ENCODE data around the gene MMP11.

The MMP11 gene

DNA sequence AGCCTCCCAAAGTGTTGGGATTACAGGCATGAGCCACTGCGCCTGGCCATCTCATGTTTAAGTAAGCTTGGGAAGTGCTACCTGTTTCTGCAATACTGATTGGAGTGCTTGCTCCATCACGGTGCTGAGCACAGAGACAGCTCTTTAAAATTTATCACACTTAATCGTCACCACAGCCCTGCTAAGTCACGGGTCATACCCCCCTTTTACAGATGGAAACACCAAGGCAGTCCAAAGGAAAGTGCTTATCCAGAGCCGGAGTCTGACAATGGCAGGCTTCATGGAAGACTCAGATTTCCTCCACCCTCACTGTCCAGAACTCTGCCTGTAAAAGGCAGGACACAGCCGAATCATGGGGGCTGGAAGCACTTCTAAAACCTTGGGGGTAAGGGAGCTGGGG, 12.6 kb upstream of the MMP11 start:
- no peak overlapping the region for H3K27ac ChIP-seq
- no peak for TF ChIP-seq CTCF (conservative IDR thresholded peaks at IDR 0.05)
- TF ChIP-seq ZFX (IDR thresholded peaks at IDR 0.05): no peak

- no peak within 1 kb of the TSS for H3K27ac ChIP-seq
- TF ChIP-seq ZFX (IDR thresholded peaks at IDR 0.05): no peak
- TF ChIP-seq CTCF (conservative IDR thresholded peaks at IDR 0.05): no peak
Measured at GRCh38 chr22:23762842-23763578, 9.6 kb upstream of the MMP11 start, which contains the start of gene C22orf15. Gene C22orf15, plus strand, starts transcription at chr22:23762990. Its CDS starts 317 bp downstream, at chr22:23763307.

- H3K27ac ChIP-seq: no peak overlapping the region
- TF ChIP-seq CTCF (conservative IDR thresholded peaks at IDR 0.05): no peak
- no peak for TF ChIP-seq ZFX (IDR thresholded peaks at IDR 0.05)
Measured at GRCh38 chr22:23763579-23763945, 9.1 kb upstream of the MMP11 start.

DNA sequence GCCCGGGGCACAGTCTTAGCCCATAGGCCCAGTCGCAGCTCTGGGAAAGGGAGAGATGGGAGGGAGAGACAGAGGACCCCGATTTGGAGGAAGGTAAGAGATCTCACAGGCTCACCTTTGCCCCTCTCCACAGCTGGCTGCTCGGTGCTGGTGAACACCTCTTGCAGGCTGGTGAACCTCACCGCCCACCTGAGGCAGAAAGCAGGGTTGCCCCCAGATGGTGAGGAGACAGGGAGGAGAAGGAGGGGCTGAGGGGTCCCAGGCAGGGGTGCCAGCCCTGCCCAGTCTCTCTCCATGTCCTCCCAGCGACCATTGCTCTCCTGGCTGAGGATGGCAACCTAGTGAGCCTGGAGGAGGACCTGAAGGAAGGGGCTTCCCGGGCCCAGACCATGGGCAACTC, 8.7 kb upstream of the MMP11 start:
- TF ChIP-seq CTCF (conservative IDR thresholded peaks at IDR 0.05): no peak
- no peak for TF ChIP-seq ZFX (IDR thresholded peaks at IDR 0.05)
- H3K27ac ChIP-seq: no peak overlapping the region

DNA sequence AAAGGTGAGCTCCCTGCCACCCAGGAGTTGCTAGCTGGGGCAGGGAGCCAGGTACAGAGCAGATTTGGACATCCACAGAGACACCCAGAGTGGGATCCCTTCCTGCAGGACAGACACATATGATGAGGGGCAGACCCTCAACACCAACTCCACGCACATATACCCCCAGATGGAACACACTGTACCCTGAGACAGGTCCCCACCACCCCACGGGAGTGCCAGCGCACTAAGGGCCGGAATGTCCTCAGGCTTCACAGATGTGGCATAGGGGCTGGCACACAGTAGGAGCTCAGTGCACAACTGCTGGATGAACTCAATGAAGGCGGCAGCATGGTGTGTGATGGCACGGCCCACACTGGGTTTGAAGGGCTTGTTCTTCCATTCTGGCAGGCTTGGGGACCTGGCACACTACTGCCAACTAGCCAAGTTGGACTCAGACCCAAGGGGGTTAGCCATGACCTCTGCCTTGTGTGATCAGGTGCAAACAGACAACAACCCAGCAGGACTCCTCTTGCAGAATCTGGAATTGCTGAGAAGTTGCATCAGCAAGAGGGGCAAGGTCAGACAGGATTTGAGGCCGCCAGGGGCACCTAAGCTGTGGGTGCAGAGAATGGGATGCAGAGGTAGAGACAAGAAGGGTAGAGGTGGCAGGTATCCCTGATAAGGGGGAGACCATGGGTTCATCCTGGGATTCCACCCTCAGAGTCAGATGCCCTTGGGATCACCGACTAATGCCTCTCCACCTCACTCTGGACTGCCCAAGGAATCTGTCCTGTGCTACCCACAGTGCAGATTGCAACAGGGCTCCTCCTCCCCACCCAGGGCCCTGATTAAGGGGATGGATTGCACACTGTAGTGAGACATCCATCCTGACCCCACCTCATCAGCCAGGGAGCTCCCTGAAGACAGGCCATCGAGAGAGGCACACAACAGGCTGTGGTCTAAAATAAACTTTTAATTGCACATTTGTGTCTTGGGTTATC, 7.5 kb upstream of the MMP11 start:
- TF ChIP-seq ZFX (IDR thresholded peaks at IDR 0.05) (no peak), CTCF (conservative IDR thresholded peaks at IDR 0.05) (no peak)
- no peak overlapping the region; the same call in 1 of the 2 replicates for H3K27ac ChIP-seq

GRCh38 chr22:23767303-23767672, 5.4 kb upstream of the MMP11 start:
- H3K27ac ChIP-seq: peak overlapping the region; percentile 90
- TF ChIP-seq CTCF (conservative IDR thresholded peaks at IDR 0.05): no peak
- TF ChIP-seq ZFX (IDR thresholded peaks at IDR 0.05): no peak

Data from C4-2B (cell line).